GM18502 (cell line): Measurements from ENCODE around the gene OR8B12.
"Not testable (repeated sequence)": the region's sequence is repeated elsewhere in the genome, so short reads cannot be mapped to it uniquely, and the experiment has no call there.

Experiments
- ATAC-seq: cut with Tn5 transposase; IDR thresholded peaks from one replicate; pipeline ENCODE4 v1.9.1; 2021; ENCODE audit warnings: mild to moderate bottlenecking; ENCODE audit not compliant: unreplicated experiment, poor library complexity

The OR8B12 gene

DNA sequence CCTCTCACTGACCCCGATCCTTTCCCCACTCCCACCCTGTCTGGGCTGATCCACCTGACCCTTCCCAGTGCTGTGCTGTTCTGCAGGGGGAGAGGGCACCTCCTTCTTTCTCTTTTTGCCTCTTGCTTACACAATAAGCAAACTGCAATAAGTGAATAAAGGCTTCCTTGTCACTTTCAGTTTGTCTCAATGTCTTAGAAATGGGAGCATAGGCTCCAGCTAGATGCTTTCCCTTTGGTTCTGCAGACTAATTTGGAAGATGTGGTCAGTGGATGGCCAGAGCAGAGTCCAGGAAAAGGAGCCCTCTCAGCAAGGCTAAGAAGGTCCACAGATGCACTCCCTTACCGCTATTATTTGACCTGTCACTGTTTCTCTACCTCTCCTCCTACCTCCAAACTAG is 9.4 kb downstream of the OR8B12 start:
- no peak for ATAC-seq

- no peak for ATAC-seq
Measured at GRCh38 chr11:124533626-124534025, 9.8 kb downstream of the OR8B12 start.

DNA sequence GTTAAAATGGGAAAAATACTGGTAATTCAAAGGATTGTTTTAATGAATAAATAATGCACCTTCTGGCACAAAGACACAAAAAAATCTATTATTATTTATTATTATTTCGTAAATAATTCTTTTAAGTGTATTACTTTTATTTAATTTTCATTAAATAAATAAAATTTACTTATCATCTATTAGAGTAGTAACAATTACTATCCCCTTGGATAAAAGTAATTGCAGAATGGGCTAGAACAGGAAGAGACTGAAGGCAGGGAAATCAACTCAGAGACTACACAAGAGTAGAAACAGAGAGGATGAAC is 23.0 kb downstream of the OR8B12 start:
- ATAC-seq: no peak

- ATAC-seq: no peak
Measured at GRCh38 chr11:124519850-124520549, 23.5 kb downstream of the OR8B12 start.

DNA sequence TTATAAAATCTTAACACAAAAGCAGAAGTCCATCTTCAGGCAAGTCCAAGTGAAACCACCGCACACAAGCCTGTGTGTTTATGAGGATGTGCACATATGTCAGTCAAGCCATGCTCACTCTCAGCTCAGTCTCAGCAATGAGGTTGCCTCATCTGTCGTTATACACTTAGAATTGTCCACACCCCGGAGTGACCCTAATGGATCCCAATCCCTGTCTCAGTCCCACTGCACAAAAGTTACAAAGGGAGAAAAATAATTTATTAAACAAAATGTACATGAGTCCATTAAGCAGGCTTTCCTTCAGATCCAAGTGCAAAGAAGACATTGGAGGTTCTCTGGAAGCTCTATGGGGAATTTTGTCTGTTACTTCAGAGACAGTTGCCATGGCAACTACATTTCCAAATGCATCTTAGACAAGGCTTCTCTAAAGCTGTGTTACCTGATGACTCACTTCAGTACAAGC is 24.4 kb downstream of the OR8B12 start:
- ATAC-seq: no peak

DNA sequence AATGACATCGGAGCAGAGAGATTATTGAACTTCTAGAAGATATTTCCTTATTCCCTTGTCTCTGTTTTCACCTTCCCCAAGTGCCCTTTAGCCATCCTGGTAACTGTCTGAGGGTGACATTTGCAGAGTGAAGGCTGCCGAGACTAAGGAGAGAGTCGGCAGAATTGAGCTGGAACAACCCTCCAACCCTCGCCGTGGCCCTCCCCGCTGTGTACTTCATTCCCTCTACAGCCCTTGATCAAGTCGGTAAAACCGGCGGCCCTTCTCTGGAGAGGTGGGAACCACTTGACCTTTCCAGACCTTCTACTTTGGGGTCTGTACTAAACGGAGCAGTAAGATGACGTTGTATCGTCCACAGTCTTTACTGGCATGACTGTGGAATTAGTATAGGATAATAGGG is 26.1 kb downstream of the OR8B12 start:
- no peak for ATAC-seq

DNA sequence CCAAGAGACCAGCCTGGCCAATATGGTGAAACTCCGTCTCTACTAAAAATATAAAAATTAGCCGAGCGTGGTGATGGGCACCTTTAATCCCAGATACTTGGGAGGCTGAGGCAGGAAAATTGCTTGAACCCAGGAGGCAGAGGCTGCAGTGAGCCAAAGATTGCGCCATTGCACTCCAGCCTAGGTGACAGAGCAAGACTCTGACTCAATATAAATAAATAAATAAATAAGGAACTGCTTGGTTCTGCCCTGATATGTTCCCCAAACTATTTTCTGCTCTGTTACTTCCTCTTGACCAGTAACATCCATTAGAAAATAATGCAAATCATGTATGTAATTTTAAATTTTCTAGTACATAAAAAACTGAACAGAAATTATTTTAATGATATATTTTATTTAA is 28.8 kb downstream of the OR8B12 start:
- ATAC-seq: not testable (repeated sequence)

DNA sequence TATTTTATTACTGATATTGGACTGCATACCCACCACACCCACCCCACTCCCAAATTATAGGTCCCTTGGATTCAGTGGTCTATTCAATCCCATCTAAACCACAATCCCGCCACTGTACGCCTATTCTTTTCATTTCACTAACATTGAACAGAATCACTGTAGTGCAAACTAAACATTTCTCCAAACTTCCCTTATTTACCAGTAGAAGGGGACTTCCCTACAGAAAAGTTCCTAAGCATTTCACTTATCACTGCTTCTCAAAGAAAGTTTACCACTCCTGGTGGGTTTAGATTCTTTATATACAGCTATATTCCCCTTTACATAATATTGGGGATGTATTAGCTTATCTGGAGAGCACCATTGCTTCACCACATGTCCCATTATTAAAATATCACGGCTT is 29.3 kb downstream of the OR8B12 start:
- no peak for ATAC-seq

DNA sequence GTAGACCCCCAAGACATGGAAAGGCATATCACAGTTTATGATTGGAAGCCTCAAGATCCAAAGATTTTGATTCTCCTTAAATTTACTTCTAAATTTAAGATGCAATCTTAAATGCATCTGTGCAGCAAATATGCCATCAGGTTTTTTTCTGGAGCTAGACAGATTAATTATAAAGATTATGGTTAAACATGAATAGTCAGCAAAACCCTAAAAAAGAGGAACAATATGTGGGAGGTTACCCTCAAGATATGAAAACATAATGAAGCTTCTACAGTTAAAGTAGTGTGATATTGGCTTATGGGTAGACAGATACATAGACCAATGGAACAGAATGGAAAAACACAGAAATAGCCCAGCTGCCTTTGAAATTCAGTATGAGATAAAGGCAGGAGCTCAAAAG is 31.7 kb downstream of the OR8B12 start:
- no peak for ATAC-seq

- ATAC-seq: no peak
Measured at GRCh38 chr11:124510279-124510678, 33.2 kb downstream of the OR8B12 start.

DNA sequence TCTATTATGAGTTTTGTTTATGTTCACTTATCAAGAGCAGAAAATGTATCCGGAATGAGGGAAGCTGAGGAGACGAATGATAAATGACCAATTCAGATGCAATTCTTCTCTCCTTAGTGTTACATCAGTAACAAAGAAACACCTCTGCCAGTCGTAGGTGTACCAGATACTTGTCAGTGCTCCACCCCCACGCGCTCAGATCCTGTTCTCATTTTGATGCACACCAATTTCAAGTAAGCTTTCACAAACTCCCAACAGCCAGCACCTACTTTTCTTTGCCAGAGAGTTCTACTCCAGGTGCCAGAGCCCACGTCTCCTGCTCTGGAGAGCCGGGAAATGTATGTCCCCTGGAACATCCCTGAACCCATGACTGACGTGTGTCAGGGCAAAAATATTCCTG is 43.7 kb downstream of the OR8B12 start:
- no peak for ATAC-seq

DNA sequence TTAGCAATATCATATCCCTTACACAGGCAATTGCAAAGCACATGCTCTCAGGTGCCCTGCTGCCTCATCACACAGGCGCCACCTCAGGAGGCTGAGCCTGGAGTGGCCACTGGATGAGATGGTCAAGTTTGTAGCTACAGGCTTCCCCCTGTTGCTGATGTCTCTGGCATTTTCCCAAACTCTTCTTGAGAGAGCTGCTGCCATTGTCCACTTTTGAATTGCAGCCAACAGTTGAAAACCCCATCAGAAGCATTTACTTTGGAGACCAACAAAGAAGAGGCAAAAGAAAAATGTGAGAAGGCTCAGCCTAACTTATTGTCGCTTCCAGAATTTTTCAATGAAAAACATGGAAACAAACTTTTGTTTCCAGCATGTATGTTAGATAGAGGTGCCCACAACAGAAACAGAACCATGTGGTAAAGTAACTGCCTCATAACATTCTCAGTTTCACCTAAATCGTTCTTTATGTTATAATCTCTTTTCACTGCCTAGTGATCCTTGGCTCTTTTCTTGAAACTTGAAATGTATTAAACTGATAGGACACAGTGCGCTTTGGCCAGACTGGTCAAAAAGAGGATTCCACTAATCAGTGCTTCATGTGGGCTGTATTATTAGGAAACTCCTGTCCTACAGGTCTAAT is 50.3 kb downstream of the OR8B12 start:
- no peak for ATAC-seq
